BE2C (cell line): Measurements from ENCODE around the gene RRP1.

ENCODE experiments used
- DNase-seq: peaks from one replicate; pipeline ENCODE4 v3.0.0-alpha.2; 2020
- H3K27me3 ChIP-seq: fragments of 250-450 bp; sonication (Bioruptor Pico); 2 replicates; pipeline ENCODE4 v1.5.1; 2020; ENCODE audit warnings: mild to moderate bottlenecking
- H3K36me3 ChIP-seq: fragments of 250-450 bp; sonication (Bioruptor Pico); 2 replicates; pipeline ENCODE4 v1.5.1; 2020; ENCODE audit warnings: mild to moderate bottlenecking
- H3K4me1 ChIP-seq: fragments of 250-450 bp; sonication (Bioruptor Pico); 2 replicates; pipeline ENCODE4 v1.5.1; 2020
- H3K4me3 ChIP-seq: 2 replicates; pipeline ENCODE4 v1.5.1; 2011; ENCODE audit warnings: low read depth, low read length
- H3K9me3 ChIP-seq: fragments of 250-450 bp; sonication (Bioruptor Pico); 2 replicates; pipeline ENCODE4 v1.5.1; 2020
- TF ChIP-seq, protein P1 (sequence below): IDR thresholded peaks from 2 replicates; pipeline ENCODE4 v1.5.1; 2012; ENCODE audit warnings: mild to moderate bottlenecking, low read depth, low read length

RRP1 gene

DNA sequence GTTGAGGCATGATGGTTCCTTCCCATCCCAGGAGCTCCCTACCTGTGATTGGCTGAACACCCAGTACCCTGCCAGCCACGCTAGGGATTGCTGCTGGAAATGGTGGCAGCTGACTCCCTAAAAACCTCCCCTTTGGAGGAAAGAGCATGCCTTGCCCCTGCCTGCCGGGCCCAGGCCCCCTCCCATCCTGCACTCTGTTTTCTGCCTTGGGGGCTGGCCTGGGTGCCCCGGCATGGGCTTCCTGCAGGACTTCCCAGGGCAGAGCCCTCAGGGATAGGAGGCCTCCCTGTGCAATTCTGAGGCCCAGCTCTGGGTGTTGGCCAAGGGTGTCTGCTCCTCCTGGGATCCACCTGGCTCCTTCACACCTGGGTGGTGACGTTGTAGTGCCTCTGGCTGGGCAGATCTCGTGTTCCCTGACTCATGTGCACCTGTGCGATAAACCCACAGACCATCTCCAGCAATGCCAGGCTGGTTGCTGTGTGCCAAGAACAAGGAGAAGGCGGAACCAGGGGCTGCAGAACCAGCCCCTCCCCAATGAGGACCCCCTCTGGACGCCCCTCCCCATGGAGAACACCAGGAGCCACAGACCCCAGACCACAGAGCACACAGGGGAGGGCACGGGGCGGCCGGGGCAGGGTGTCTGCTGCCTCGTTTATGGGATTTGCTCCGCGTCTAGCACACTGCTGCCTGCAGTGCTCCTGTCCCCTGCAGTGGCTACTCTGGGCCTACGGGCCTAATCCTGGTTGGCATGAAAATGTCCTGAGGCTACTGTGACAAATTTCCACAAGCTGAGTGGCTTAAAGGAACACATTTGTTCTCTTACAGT lies 26.9 kb upstream of the RRP1 start:
- H3K4me1 ChIP-seq = no peaks in the 10 kb centered on the region
- TF ChIP-seq, protein P1, sequence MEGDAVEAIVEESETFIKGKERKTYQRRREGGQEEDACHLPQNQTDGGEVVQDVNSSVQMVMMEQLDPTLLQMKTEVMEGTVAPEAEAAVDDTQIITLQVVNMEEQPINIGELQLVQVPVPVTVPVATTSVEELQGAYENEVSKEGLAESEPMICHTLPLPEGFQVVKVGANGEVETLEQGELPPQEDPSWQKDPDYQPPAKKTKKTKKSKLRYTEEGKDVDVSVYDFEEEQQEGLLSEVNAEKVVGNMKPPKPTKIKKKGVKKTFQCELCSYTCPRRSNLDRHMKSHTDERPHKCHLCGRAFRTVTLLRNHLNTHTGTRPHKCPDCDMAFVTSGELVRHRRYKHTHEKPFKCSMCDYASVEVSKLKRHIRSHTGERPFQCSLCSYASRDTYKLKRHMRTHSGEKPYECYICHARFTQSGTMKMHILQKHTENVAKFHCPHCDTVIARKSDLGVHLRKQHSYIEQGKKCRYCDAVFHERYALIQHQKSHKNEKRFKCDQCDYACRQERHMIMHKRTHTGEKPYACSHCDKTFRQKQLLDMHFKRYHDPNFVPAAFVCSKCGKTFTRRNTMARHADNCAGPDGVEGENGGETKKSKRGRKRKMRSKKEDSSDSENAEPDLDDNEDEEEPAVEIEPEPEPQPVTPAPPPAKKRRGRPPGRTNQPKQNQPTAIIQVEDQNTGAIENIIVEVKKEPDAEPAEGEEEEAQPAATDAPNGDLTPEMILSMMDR = no peak

DNA sequence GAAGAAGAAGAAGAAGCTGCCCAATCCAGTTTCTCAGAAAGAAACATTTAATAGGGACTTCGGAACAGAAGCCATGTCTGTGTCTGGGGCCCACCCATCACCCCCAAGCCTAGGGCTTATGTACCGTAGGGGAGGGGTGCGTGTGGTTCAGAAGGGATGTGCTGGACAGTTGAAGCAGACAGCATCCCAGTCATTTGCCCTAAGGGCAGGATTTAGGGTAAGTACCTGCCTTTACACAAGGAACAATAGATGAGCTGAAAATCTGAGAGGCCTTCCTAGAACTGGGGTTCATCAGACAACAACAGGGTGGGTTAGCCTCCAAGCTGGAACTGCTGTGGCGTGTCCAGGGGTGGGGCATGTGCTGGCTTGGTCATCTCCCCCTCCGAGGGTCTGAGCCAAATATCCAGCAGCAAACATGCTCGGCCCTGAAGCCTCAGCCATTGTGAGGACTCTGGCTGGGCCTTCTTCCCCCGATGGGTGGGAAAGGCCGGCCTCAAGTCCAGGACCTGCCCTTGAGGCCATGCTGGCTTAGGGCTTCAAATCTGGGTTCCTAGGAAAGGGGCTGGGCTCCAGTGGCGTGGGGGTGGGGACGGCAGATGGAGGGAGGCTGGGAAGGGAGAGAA lies 25.4 kb upstream of the RRP1 start:
- no peak overlapping the region for H3K4me3 ChIP-seq

More for the DNA sequence above, 26.9 kb upstream of the RRP1 start:
- peaks cover 3% of the 10 kb centered on the region for H3K36me3 ChIP-seq
- no peaks in the 10 kb centered on the region for H3K9me3 ChIP-seq
- H3K4me3 ChIP-seq = no peak overlapping the region
- no peaks in the 10 kb centered on the region for H3K27me3 ChIP-seq
- no peak for DNase-seq

DNA sequence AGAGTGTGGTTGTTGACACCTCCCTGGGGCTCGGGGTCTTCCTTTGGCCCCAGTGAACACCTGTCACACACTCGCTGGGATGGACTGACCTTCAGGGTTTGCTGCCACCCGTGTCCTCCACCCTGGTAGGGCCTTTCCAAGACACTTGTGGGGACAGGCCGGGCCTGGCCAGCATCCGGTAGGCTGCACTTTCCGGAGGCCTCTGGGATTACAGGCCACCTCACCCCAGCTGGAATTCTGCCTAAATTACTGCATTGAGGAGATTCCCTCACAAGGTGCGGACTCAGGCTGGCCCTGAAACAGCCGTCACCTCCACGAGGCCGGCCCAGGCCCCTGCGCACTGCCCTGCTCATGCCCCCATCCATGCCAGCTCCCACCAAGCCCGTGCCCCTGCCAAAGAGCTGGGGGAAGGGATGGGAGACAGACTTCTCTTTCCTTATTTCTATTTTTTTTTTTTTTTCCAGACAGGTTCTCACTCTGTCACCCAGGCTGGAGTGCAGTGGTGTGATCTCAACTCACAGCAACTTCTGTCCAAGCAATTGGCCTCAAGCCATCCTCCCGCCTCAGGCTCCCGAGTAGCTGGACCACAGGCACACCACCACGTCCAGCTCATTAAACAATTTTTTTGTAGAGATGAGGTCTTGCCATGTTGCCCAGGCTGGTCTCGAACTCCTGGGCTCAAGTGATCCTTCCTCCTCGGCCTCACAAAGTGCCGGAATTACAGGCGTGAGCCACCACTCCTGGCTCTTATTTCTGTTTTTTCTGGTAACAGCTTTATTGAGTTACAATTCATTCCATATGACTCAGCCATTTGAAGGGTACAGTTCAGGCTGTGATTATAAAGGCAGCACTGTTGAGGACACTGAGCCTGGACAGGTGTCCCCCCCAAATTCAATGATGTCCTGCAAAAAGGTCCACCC lies 24.5 kb upstream of the RRP1 start:
- no peak for DNase-seq
- H3K9me3 ChIP-seq = no peaks in the 10 kb centered on the region
- no peak overlapping the region for H3K4me3 ChIP-seq
- peaks cover 9% of the 10 kb centered on the region for H3K4me1 ChIP-seq
- peaks cover 3% of the 10 kb centered on the region; the same call in 1 of the 2 replicates for H3K36me3 ChIP-seq
- TF ChIP-seq, protein P1 = no peak
- no peaks in the 10 kb centered on the region for H3K27me3 ChIP-seq

More for the DNA sequence above, 25.4 kb upstream of the RRP1 start:
- DNase-seq = no peak
- Histone ChIP-seq H3K9me3 (no peaks in the 10 kb centered on the region), H3K36me3 (peaks cover 3% of the 10 kb centered on the region; the same call in 1 of the 2 replicates), H3K4me1 (peaks cover 9% of the 10 kb centered on the region), H3K27me3 (no peaks in the 10 kb centered on the region)
- TF ChIP-seq, protein P1 = no peak

DNA sequence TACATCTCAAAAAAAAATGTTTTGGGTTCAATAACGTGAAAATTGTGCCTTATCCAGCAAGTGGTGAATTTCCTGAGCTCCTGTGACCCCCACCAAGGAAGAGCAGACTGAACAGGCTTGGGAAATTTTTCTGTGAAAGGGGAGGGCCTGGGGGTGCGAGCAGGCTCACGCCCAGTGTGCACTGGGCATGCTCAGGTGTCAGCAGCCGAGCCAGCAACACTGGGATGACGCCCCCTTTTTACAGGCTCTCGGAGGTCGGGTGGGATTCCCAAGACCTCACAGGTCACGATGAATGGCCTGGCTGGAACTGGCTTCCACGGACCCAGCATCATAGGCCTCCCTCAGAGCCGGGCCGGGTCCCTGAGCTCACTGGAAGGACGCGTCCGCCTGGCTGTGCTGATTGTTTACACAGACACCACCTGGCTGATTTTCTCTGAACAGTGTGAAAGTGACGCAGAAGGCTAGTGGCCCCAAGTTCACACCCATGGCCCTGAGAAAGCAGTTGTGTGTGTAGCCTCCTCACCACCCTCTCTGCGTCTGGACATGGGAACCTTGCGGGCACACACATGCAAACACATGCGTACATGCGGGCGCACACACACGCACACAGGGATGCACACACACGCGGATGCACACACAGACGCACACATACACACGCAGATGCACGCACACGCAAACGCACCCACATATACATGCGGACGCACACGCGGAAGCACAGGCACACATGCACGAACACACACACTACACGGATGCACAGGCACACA lies 22.5 kb upstream of the RRP1 start:
- TF ChIP-seq, protein P1 = no peak
- Histone ChIP-seq H3K4me1 (peaks cover 9% of the 10 kb centered on the region), H3K9me3 (no peaks in the 10 kb centered on the region), H3K4me3 (no peak overlapping the region), H3K27me3 (no peaks in the 10 kb centered on the region), H3K36me3 (peaks cover 1% of the 10 kb centered on the region; the same call in 1 of the 2 replicates)
- DNase-seq = no peak

DNA sequence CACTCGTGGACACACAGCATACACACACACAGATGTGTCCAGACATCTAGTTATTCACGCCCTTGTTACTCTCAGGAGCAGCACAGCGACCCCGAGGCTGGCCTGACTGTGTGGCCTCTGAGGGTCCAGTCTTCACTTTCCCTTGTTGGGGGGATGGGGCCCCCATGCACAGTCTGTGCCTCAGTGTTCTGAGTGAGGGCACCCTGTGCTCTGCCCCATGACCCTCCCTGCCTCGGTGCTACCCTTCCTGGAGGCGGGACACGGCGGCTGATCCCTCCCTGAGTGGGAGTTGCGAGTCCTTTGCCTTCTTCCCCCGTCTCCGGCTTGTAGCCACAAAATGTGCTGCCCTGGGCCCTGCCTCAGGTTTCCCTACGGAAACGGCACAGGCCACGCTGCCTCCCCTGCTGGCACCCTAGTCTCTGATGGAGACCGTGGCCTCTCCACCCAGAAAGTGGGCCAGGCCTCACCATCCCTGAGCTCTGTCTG lies 21.8 kb upstream of the RRP1 start:
- no peaks in the 10 kb centered on the region for H3K27me3 ChIP-seq
- H3K36me3 ChIP-seq = no peaks in the 10 kb centered on the region; the same call in 1 of the 2 replicates
- no peak overlapping the region for H3K4me3 ChIP-seq
- peaks cover 9% of the 10 kb centered on the region for H3K4me1 ChIP-seq
- DNase-seq = no peak
- no peaks in the 10 kb centered on the region for H3K9me3 ChIP-seq
- TF ChIP-seq, protein P1 = no peak
